HepG2 (cell line): ENCODE data around the gene HLF. TPM values are rescaled to one million over a fixed set of nuclear protein-coding genes. Genes with fewer than 3 reads are reported as not detected.

Experiments
- ATF1 ChIP-seq: IDR thresholded peaks from 2 replicates; pipeline ENCODE4 v1.6.1; 2016; ENCODE audit warnings: mild to moderate bottlenecking, control low read depth
- ERF ChIP-seq: IDR thresholded peaks from 2 replicates; pipeline ENCODE4 v1.6.1; 2018; ENCODE audit warnings: missing biosample characterization, missing genetic modification reagents
- JARID2 ChIP-seq: sonication (generic); formaldehyde crosslinking; IDR thresholded peaks from 2 replicates; pipeline ENCODE4 v1.8.1; 2023; ENCODE audit warnings: missing genetic modification reagents, inconsistent platforms; ENCODE audit not compliant: insufficient replicate concordance
- MED13 ChIP-seq: sonication (generic); formaldehyde crosslinking; IDR thresholded peaks from 2 replicates; pipeline ENCODE4 v1.5.0; 2020; ENCODE audit warnings: missing genetic modification reagents
- NBN ChIP-seq: fragments of 450-650 bp; conservative IDR thresholded peaks from 2 replicates; pipeline ENCODE4 v1.6.1; 2017
- PRMT3 ChIP-seq: sonication (generic); formaldehyde crosslinking; IDR thresholded peaks from 2 replicates; pipeline ENCODE4 v1.8.1; 2022; ENCODE audit warnings: low read depth, mild to moderate bottlenecking, moderate library complexity, missing genetic modification reagents, borderline replicate concordance
- RFX1 ChIP-seq: fragments of 450-650 bp; IDR thresholded peaks from 2 replicates; pipeline ENCODE4 v1.6.1; 2017
- SOX6 ChIP-seq, 2 experiments: fragments of 450-650 bp in 1 of 2; sonication (generic) in 1 of 2; formaldehyde crosslinking in 1 of 2; IDR thresholded peaks; 2 replicates each; pipeline versions ENCODE4 v1.4.0 to v1.6.1; 2017 to 2020; ENCODE audit warnings: antibody characterized with exemption in 1 of 2, mild to moderate bottlenecking in 1 of 2, missing genetic modification reagents in 1 of 2
- XBP1 ChIP-seq: sonication (generic); formaldehyde crosslinking; IDR thresholded peaks from 2 replicates; pipeline ENCODE4 v1.5.0; 2020; ENCODE audit warnings: missing genetic modification reagents
- ZMAT5 ChIP-seq: sonication (generic); formaldehyde crosslinking; IDR thresholded peaks from 2 replicates; pipeline ENCODE4 v1.5.0; 2020; ENCODE audit warnings: mild to moderate bottlenecking, low read depth, missing genetic modification reagents, borderline replicate concordance
- ZNF124 ChIP-seq: sonication (generic); formaldehyde crosslinking; IDR thresholded peaks from 2 replicates; pipeline ENCODE4 v1.4.0; 2020; ENCODE audit warnings: missing genetic modification reagents
- ZNF136 ChIP-seq: sonication (generic); formaldehyde crosslinking; IDR thresholded peaks from 2 replicates; pipeline ENCODE4 v1.8.1; 2022; ENCODE audit warnings: low read depth, mild to moderate bottlenecking, moderate library complexity, missing genetic modification reagents
- ZNF432 ChIP-seq: sonication (generic); formaldehyde crosslinking; IDR thresholded peaks from 2 replicates; pipeline ENCODE4 v1.5.0; 2020; ENCODE audit warnings: missing genetic modification reagents, mild to moderate bottlenecking, borderline replicate concordance
- ZNF572 ChIP-seq: sonication (generic); formaldehyde crosslinking; IDR thresholded peaks from 2 replicates; pipeline ENCODE4 v1.5.1; 2020; ENCODE audit warnings: mild to moderate bottlenecking, missing genetic modification reagents
- ZNF614 ChIP-seq: IDR thresholded peaks from 2 replicates; pipeline ENCODE4 v1.6.1; 2018; ENCODE audit warnings: missing biosample characterization, missing genetic modification reagents, inconsistent platforms, borderline replicate concordance
- ZNF773 ChIP-seq: sonication (generic); formaldehyde crosslinking; IDR thresholded peaks from 2 replicates; pipeline ENCODE4 v1.4.0; 2020; ENCODE audit warnings: missing genetic modification reagents, borderline replicate concordance
- polyA plus RNA-seq, 8 experiments: library from polyadenylated mRNA; depleted of rRNA in 3 of 8; stranded (reverse) in 7 of 8; unstranded in 1 of 8; fragments of >200 nt; fragmentation: Illumina TruSeq in 4 of 8; extraction: Trizol in 4 of 8; gene quantifications; 2 replicates each; pipeline versions ENCODE4 v1.2.1 to v1.2.3, GENCODE V29; 2011 to 2016; ENCODE audit warnings: low read depth in 4 of 8, missing spikeins in 1 of 8, mixed read lengths in 1 of 8; ENCODE audit not compliant: insufficient read depth in 1 of 8
- total RNA-seq, 5 experiments: library from RNA; depleted of rRNA; stranded (reverse); fragments of >200 nt; fragmentation: Illumina TruSeq; extraction: Trizol; gene quantifications; 2 replicates each; pipeline ENCODE4 v1.2.3, GENCODE V29; 2016; ENCODE audit warnings: low read depth in 1 of 5
- TF ChIP-seq, protein P1 (sequence below): IDR thresholded peaks from 2 replicates; pipeline ENCODE4 v1.6.1; 2016; ENCODE audit warnings: low read depth
- TF ChIP-seq, protein P2 (sequence below): sonication (generic); formaldehyde crosslinking; IDR thresholded peaks from 2 replicates; pipeline ENCODE4 v1.5.1; 2020; ENCODE audit warnings: missing genetic modification reagents, mild to moderate bottlenecking, borderline replicate concordance
- TF ChIP-seq, protein P3 (sequence below): IDR thresholded peaks from 2 replicates; pipeline ENCODE4 v1.6.1; 2016; ENCODE audit warnings: control low read depth
- TF ChIP-seq, protein P4 (sequence below): IDR thresholded peaks from 2 replicates; pipeline ENCODE4 v1.6.1; 2016; ENCODE audit warnings: missing genetic modification reagents, missing compliant biosample characterization
- TF ChIP-seq, protein P5 (sequence below): sonication (generic); formaldehyde crosslinking; IDR thresholded peaks from 2 replicates; pipeline ENCODE4 v1.5.0; 2020; ENCODE audit warnings: mild to moderate bottlenecking, missing genetic modification reagents

HLF gene
- total and polyA plus RNA-seq, 2 of the 13 experiments (the other 11 are each of a cell fraction or from before 2014, with no cell fraction given) = 202 to 346 TPM

DNA sequence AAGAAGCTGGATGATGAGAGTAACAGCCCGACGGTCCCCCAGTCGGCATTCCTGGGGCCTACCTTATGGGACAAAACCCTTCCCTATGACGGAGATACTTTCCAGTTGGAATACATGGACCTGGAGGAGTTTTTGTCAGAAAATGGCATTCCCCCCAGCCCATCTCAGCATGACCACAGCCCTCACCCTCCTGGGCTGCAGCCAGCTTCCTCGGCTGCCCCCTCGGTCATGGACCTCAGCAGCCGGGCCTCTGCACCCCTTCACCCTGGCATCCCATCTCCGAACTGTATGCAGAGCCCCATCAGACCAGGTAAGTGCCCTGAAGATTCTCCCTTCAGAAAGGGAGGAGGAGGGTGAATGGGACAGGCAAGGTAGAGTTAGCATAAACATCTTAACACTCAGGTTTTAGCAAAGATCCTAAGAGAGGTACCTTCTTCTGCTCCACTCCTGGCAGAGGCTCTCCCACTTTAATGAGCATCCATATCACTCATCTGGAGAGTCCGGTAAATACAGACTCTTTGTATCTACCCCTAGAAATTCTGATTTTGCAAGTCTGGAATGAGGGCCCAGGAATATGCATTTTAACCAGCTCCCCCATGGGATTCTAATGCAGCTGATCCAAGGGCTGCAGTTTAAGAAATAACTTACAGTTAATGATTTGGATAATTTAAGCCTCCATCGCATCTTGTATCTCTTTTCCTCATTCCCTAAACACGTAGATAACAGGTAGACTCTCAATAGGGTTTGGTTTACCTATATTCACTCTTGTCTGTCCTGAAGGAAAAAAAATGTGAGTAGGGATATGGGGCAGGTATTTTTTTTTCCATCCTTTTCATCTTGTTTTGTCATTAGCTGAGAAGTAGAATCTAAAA, 3.3 kb downstream of the HLF start (continued):
- TF ChIP-seq ZMAT5 (CRISPR knock-in tag) (no peak), XBP1 (CRISPR knock-in tag) (no peak), ZNF136 (CRISPR knock-in tag) (no peak), NBN (no peak), ZNF432 (CRISPR knock-in tag) (no peak), MED13 (CRISPR knock-in tag) (0 out of 2 replicates have a peak, but pooled peaks have one; percentile 19), PRMT3 (CRISPR knock-in tag) (no peak), ZNF773 (CRISPR knock-in tag) (no peak), RFX1 (no peak), ZNF614 (CRISPR knock-in tag) (no peak), ERF (CRISPR knock-in tag) (no peak), SOX6 (IDR thresholded peaks at IDR 0.05) (no peak), SOX6 (CRISPR knock-in tag; IDR thresholded peaks at IDR 0.05) (0 out of 2 replicates have a peak, but pooled peaks have one; percentile 23), JARID2 (CRISPR knock-in tag) (no peak), ZNF572 (no peak), ATF1 (no peak), ZNF124 (CRISPR knock-in tag) (no peak)
- TF ChIP-seq, protein P1, sequence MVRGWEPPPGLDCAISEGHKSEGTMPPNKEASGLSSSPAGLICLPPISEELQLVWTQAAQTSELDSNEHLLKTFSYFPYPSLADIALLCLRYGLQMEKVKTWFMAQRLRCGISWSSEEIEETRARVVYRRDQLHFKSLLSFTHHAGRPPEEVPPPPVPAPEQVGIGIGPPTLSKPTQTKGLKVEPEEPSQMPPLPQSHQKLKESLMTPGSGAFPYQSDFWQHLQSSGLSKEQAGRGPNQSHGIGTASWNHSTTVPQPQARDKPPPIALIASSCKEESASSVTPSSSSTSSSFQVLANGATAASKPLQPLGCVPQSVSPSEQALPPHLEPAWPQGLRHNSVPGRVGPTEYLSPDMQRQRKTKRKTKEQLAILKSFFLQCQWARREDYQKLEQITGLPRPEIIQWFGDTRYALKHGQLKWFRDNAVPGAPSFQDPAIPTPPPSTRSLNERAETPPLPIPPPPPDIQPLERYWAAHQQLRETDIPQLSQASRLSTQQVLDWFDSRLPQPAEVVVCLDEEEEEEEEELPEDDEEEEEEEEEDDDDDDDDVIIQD (CRISPR knock-in tag) = no peak
- TF ChIP-seq, protein P2, sequence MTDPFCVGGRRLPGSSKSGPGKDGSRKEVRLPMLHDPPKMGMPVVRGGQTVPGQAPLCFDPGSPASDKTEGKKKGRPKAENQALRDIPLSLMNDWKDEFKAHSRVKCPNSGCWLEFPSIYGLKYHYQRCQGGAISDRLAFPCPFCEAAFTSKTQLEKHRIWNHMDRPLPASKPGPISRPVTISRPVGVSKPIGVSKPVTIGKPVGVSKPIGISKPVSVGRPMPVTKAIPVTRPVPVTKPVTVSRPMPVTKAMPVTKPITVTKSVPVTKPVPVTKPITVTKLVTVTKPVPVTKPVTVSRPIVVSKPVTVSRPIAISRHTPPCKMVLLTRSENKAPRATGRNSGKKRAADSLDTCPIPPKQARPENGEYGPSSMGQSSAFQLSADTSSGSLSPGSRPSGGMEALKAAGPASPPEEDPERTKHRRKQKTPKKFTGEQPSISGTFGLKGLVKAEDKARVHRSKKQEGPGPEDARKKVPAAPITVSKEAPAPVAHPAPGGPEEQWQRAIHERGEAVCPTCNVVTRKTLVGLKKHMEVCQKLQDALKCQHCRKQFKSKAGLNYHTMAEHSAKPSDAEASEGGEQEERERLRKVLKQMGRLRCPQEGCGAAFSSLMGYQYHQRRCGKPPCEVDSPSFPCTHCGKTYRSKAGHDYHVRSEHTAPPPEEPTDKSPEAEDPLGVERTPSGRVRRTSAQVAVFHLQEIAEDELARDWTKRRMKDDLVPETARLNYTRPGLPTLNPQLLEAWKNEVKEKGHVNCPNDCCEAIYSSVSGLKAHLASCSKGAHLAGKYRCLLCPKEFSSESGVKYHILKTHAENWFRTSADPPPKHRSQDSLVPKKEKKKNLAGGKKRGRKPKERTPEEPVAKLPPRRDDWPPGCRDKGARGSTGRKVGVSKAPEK (CRISPR knock-in tag) = no peak
- TF ChIP-seq, protein P3, sequence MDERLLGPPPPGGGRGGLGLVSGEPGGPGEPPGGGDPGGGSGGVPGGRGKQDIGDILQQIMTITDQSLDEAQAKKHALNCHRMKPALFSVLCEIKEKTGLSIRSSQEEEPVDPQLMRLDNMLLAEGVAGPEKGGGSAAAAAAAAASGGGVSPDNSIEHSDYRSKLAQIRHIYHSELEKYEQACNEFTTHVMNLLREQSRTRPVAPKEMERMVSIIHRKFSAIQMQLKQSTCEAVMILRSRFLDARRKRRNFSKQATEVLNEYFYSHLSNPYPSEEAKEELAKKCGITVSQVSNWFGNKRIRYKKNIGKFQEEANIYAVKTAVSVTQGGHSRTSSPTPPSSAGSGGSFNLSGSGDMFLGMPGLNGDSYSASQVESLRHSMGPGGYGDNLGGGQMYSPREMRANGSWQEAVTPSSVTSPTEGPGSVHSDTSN (CRISPR knock-in tag) = no peak
- TF ChIP-seq, protein P4, sequence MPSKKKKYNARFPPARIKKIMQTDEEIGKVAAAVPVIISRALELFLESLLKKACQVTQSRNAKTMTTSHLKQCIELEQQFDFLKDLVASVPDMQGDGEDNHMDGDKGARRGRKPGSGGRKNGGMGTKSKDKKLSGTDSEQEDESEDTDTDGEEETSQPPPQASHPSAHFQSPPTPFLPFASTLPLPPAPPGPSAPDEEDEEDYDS (CRISPR knock-in tag) = no peak
- TF ChIP-seq, protein P5, sequence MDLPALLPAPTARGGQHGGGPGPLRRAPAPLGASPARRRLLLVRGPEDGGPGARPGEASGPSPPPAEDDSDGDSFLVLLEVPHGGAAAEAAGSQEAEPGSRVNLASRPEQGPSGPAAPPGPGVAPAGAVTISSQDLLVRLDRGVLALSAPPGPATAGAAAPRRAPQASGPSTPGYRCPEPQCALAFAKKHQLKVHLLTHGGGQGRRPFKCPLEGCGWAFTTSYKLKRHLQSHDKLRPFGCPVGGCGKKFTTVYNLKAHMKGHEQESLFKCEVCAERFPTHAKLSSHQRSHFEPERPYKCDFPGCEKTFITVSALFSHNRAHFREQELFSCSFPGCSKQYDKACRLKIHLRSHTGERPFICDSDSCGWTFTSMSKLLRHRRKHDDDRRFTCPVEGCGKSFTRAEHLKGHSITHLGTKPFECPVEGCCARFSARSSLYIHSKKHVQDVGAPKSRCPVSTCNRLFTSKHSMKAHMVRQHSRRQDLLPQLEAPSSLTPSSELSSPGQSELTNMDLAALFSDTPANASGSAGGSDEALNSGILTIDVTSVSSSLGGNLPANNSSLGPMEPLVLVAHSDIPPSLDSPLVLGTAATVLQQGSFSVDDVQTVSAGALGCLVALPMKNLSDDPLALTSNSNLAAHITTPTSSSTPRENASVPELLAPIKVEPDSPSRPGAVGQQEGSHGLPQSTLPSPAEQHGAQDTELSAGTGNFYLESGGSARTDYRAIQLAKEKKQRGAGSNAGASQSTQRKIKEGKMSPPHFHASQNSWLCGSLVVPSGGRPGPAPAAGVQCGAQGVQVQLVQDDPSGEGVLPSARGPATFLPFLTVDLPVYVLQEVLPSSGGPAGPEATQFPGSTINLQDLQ (CRISPR knock-in tag) = no peak
